DND-41 (cell line): Measurements from ENCODE around the gene FAM240A.

Experiments
- EZH2 ChIP-seq: IDR thresholded peaks from 3 replicates; pipeline ENCODE4 v1.6.1; 2012; ENCODE audit warnings: borderline replicate concordance, low read depth, mild to moderate bottlenecking, moderate library complexity, low read length, inconsistent platforms; ENCODE audit not compliant: severe bottlenecking
- TF ChIP-seq, protein P1 (sequence below): IDR thresholded peaks from 2 replicates; pipeline ENCODE4 v1.5.1; 2012; ENCODE audit warnings: borderline replicate concordance, low read length, moderate library complexity, mild to moderate bottlenecking; ENCODE audit not compliant: poor library complexity, severe bottlenecking; ENCODE audit errors: extremely low read depth

DNA sequence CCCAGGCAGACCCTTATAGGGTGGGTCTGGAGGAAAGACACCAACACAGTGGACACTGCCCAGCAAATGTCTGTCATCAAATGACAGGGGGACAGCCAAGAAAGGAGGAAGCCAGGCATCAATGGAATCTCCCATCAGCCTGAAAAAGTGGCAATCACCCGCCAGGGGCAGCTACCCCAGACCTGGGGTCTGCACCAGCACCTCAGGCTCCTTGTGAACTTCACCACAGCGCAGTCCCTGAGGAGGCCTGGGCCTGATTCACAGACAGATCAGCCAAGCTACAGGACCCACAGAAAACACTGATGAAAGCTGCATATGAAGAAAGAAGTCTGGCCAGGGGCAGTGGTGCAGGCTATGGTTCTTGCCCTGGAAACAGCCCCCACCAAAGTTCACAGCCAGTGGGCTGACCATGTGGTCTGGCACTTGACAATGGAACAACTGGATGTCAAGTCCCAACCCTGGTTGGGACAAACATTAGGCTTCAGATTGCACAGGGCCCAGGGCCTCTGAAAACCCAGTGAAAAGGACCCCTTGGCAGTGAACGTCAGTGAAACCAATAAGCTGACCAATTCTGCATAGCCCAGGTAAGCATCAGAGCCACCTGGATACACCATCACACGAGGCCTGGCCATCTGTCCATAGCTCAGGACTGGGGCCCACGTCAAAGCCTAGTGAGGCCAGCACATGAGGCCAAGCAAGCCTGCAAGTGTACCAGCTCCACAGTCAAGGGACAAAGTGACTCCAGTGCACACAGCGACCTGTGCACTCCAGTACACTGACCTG is 52.1 kb downstream of the FAM240A start:
- TF ChIP-seq, protein P1, sequence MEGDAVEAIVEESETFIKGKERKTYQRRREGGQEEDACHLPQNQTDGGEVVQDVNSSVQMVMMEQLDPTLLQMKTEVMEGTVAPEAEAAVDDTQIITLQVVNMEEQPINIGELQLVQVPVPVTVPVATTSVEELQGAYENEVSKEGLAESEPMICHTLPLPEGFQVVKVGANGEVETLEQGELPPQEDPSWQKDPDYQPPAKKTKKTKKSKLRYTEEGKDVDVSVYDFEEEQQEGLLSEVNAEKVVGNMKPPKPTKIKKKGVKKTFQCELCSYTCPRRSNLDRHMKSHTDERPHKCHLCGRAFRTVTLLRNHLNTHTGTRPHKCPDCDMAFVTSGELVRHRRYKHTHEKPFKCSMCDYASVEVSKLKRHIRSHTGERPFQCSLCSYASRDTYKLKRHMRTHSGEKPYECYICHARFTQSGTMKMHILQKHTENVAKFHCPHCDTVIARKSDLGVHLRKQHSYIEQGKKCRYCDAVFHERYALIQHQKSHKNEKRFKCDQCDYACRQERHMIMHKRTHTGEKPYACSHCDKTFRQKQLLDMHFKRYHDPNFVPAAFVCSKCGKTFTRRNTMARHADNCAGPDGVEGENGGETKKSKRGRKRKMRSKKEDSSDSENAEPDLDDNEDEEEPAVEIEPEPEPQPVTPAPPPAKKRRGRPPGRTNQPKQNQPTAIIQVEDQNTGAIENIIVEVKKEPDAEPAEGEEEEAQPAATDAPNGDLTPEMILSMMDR, result no peak
- TF ChIP-seq EZH2, result no peak
